ENCODE data around the gene APOA1. TPM values are rescaled to one million over a fixed set of nuclear protein-coding genes. Genes with fewer than 3 reads are reported as not detected.

Gene APOA1
- total RNA-seq, 4 donors from 2014 or later, result 2.2 to 23.2 (median 8.3) TPM

GRCh38 chr11:116870054-116870453 is 32.6 kb upstream of the APOA1 start:
- TF ChIP-seq CTCF (IDR thresholded peaks at IDR 0.05) (no peak), POLR2A (IDR thresholded peaks at IDR 0.05) (no peak)
- Histone ChIP-seq H3K4me3 (replicated peaks in 1 of 3) (no peak overlapping the region), H3K36me3 (peaks cover 44 to 56% of the 10 kb centered on the region in 2 donors), H3K4me1 (peaks cover 4 to 15% of the 10 kb centered on the region in 2 donors), H3K27ac (no peak overlapping the region), H3K9me3 (no peaks in the 10 kb centered on the region), H3K27me3 (no peaks in the 10 kb centered on the region)
- 72 to 92% methylated on average over 3 of the region's 3 CpGs for WGBS, 2 donors
- intact Hi-C loops (cut with DNase I), result no loop called here
- DNase-seq, result no peak

- TF ChIP-seq CTCF (IDR thresholded peaks at IDR 0.05) (no peak), POLR2A (IDR thresholded peaks at IDR 0.05) (no peak)
- H3K4me3 ChIP-seq (replicated peaks in 1 of 3), result no peak overlapping the region
- peaks cover 4 to 13% of the 10 kb centered on the region in 2 donors for H3K4me1 ChIP-seq
- H3K36me3 ChIP-seq, result peaks cover 45 to 56% of the 10 kb centered on the region in 2 donors
- WGBS, 2 donors, result 89 to 91% methylated on average over 4 of the region's 4 CpGs
- no peak overlapping the region for H3K27ac ChIP-seq
- H3K9me3 ChIP-seq, result no peaks in the 10 kb centered on the region
- intact Hi-C loops (cut with DNase I), result no loop called here
- H3K27me3 ChIP-seq, result no peaks in the 10 kb centered on the region
- DNase-seq, result no peak
Observed at GRCh38 chr11:116869610-116870009, 32.2 kb upstream of the APOA1 start.

GRCh38 chr11:116868066-116868465 is 30.6 kb upstream of the APOA1 start:
- no peak overlapping the region for H3K4me3 ChIP-seq (replicated peaks in 1 of 3)
- H3K36me3 ChIP-seq, result peaks cover 54 to 59% of the 10 kb centered on the region in 2 donors
- TF ChIP-seq CTCF (IDR thresholded peaks at IDR 0.05), result no peak
- no peak for TF ChIP-seq POLR2A (IDR thresholded peaks at IDR 0.05)
- 83 to 90% methylated on average over 3 of the region's 3 CpGs for WGBS, 2 donors
- no peaks in the 10 kb centered on the region for H3K27me3 ChIP-seq
- no peaks in the 10 kb centered on the region for H3K9me3 ChIP-seq
- no peaks in the 10 kb centered on the region for H3K4me1 ChIP-seq
- intact Hi-C loops (cut with DNase I), result no loop called here
- no peak for DNase-seq
- no peak overlapping the region for H3K27ac ChIP-seq

- WGBS, 2 donors, result 95 to 98% methylated on average over 11 of the region's 11 CpGs
- Histone ChIP-seq H3K4me3 (replicated peaks in 1 of 3) (no peak overlapping the region), H3K36me3 (peaks cover 53 to 57% of the 10 kb centered on the region in 2 donors), H3K9me3 (no peaks in the 10 kb centered on the region), H3K27me3 (no peaks in the 10 kb centered on the region), H3K27ac (no peak overlapping the region), H3K4me1 (no peaks in the 10 kb centered on the region)
- DNase-seq, result no peak
- no peak for TF ChIP-seq CTCF (IDR thresholded peaks at IDR 0.05)
- TF ChIP-seq POLR2A (IDR thresholded peaks at IDR 0.05), result no peak
- intact Hi-C loops (cut with DNase I), result no loop called here
Observed at GRCh38 chr11:116867619-116868018, 30.2 kb upstream of the APOA1 start.

GRCh38 chr11:116866804-116867455 is 29.5 kb upstream of the APOA1 start:
- Histone ChIP-seq H3K4me3 (replicated peaks in 1 of 3) (no peak overlapping the region), H3K9me3 (no peaks in the 10 kb centered on the region), H3K27ac (no peak overlapping the region), H3K36me3 (peaks cover 55 to 60% of the 10 kb centered on the region in 2 donors), H3K4me1 (no peaks in the 10 kb centered on the region), H3K27me3 (no peaks in the 10 kb centered on the region)
- WGBS, 2 donors, result 94 to 95% methylated on average over 6 of the region's 6 CpGs
- intact Hi-C loops (cut with DNase I), result no loop called here
- TF ChIP-seq POLR2A (IDR thresholded peaks at IDR 0.05) (no peak), CTCF (IDR thresholded peaks at IDR 0.05) (no peak)
- DNase-seq, result no peak
